ENCODE measurements around the gene GGA1.
A peak's percentile ranks its signal among the peaks of the same experiment; 100 is the strongest.
"Not testable (repeated sequence)": the region's sequence is repeated elsewhere in the genome, so short reads cannot be mapped to it uniquely, and the experiment has no call there.

Gene GGA1

GRCh38 chr22:37654563-37655251 is 46.1 kb downstream of the GGA1 start:
- H3K18ac ChIP-seq (ENCODE audit: low read length) = no peak overlapping the region
- H3K56ac ChIP-seq (ENCODE audit: low read length) = no peak overlapping the region
- no peak overlapping the region for H4K5ac ChIP-seq (ENCODE audit: low read length)
- no peak overlapping the region for H2BK15ac ChIP-seq (replicated peaks; ENCODE audit: low read depth)
- H3K4me2 ChIP-seq (ENCODE audit: low read length) = no peak overlapping the region
- H3K4me1 ChIP-seq (ENCODE audit: control insufficient read depth, low read depth, low read length) = peaks cover 4% of the 10 kb centered on the region
- no peaks in the 10 kb centered on the region for H3K27me3 ChIP-seq (ENCODE audit: insufficient read depth, low read length, poor library complexity)
- H3K79me1 ChIP-seq (ENCODE audit: low read length) = peaks cover 7% of the 10 kb centered on the region
- peaks cover 7% of the 10 kb centered on the region for H3K79me2 ChIP-seq (ENCODE audit: control insufficient read depth, insufficient read depth, low read length)
- H3K36me3 ChIP-seq (ENCODE audit: control insufficient read depth, insufficient read depth, low read length) = peaks cover 5% of the 10 kb centered on the region
- H3K27ac ChIP-seq (ENCODE audit: low read depth, low read length) = no peak overlapping the region
- no peak overlapping the region for H3K4me3 ChIP-seq (ENCODE audit: low read length)
- H2BK5ac ChIP-seq (ENCODE audit: low read length) = no peak overlapping the region
- no peak overlapping the region for H3K4ac ChIP-seq (ENCODE audit: low read depth, low read length)
- no peak overlapping the region for H3K9ac ChIP-seq (ENCODE audit: low read length)
- no peak overlapping the region for H2BK120ac ChIP-seq (ENCODE audit: low read depth, low read length)
- no peak overlapping the region for H4K8ac ChIP-seq (ENCODE audit: low read depth, low read length)
- no CpG with 5 or more reads among the region's 14 CpGs for WGBS (ENCODE audit: extremely low coverage, insufficient coverage, low lambda C conversion rate)
- H2AK5ac ChIP-seq (ENCODE audit: low read length) = no peak overlapping the region
- H3K23ac ChIP-seq (ENCODE audit: low read length) = no peak overlapping the region
- DNase-seq = no peak

- Histone ChIP-seq H4K5ac (ENCODE audit: low read length) (no peak overlapping the region), H4K8ac (ENCODE audit: low read depth, low read length) (no peak overlapping the region), H3K36me3 (ENCODE audit: control insufficient read depth, insufficient read depth, low read length) (peaks cover 4% of the 10 kb centered on the region), H3K27ac (ENCODE audit: low read depth, low read length) (no peak overlapping the region), H3K23ac (ENCODE audit: low read length) (no peak overlapping the region), H3K18ac (ENCODE audit: low read length) (no peak overlapping the region), H3K4me3 (ENCODE audit: low read length) (no peak overlapping the region), H3K4ac (ENCODE audit: low read depth, low read length) (no peak overlapping the region), H3K4me1 (ENCODE audit: control insufficient read depth, low read depth, low read length) (peaks cover 4% of the 10 kb centered on the region), H2BK15ac (replicated peaks; ENCODE audit: low read depth) (no peak overlapping the region), H2BK5ac (ENCODE audit: low read length) (no peak overlapping the region), H3K79me1 (ENCODE audit: low read length) (peaks cover 8% of the 10 kb centered on the region), H3K27me3 (ENCODE audit: insufficient read depth, low read length, poor library complexity) (no peaks in the 10 kb centered on the region), H2AK5ac (ENCODE audit: low read length) (no peak overlapping the region), H3K79me2 (ENCODE audit: control insufficient read depth, insufficient read depth, low read length) (peaks cover 12% of the 10 kb centered on the region), H3K9ac (ENCODE audit: low read length) (no peak overlapping the region), H3K4me2 (ENCODE audit: low read length) (no peak overlapping the region), H2BK120ac (ENCODE audit: low read depth, low read length) (no peak overlapping the region), H3K56ac (ENCODE audit: low read length) (no peak overlapping the region)
- DNase-seq = no peak
- no CpG with 5 or more reads among the region's 17 CpGs for WGBS (ENCODE audit: extremely low coverage, insufficient coverage, low lambda C conversion rate)
Observed at GRCh38 chr22:37655252-37655563, 46.6 kb downstream of the GGA1 start.

GRCh38 chr22:37656583-37656982 is 47.9 kb downstream of the GGA1 start:
- not testable (repeated sequence) for H3K4ac ChIP-seq (ENCODE audit: low read depth, low read length); H3K9ac ChIP-seq (ENCODE audit: low read length); H2BK5ac ChIP-seq (ENCODE audit: low read length); H3K27ac ChIP-seq (ENCODE audit: low read depth, low read length); H3K56ac ChIP-seq (ENCODE audit: low read length); H3K23ac ChIP-seq (ENCODE audit: low read length); H2BK120ac ChIP-seq (ENCODE audit: low read depth, low read length); H2AK5ac ChIP-seq (ENCODE audit: low read length); H4K8ac ChIP-seq (ENCODE audit: low read depth, low read length); H3K4me1 ChIP-seq (ENCODE audit: control insufficient read depth, low read depth, low read length); H3K27me3 ChIP-seq (ENCODE audit: insufficient read depth, low read length, poor library complexity); H3K4me3 ChIP-seq (ENCODE audit: low read length); H3K36me3 ChIP-seq (ENCODE audit: control insufficient read depth, insufficient read depth, low read length); H3K18ac ChIP-seq (ENCODE audit: low read length); H2BK15ac ChIP-seq (replicated peaks; ENCODE audit: low read depth); H3K4me2 ChIP-seq (ENCODE audit: low read length); H4K5ac ChIP-seq (ENCODE audit: low read length); DNase-seq
- no CpG with 5 or more reads among the region's 4 CpGs for WGBS (ENCODE audit: extremely low coverage, insufficient coverage, low lambda C conversion rate)
- Histone ChIP-seq H3K79me2 (ENCODE audit: control insufficient read depth, insufficient read depth, low read length) (peaks cover 25% of the 10 kb centered on the region), H3K79me1 (ENCODE audit: low read length) (peaks cover 19% of the 10 kb centered on the region)

- Histone ChIP-seq H3K4me2 (ENCODE audit: low read length) (no peak overlapping the region), H3K4me1 (ENCODE audit: control insufficient read depth, low read depth, low read length) (peaks cover 4% of the 10 kb centered on the region), H3K79me1 (ENCODE audit: low read length) (peaks cover 23% of the 10 kb centered on the region), H4K8ac (ENCODE audit: low read depth, low read length) (no peak overlapping the region), H3K79me2 (ENCODE audit: control insufficient read depth, insufficient read depth, low read length) (peaks cover 32% of the 10 kb centered on the region), H3K4ac (ENCODE audit: low read depth, low read length) (no peak overlapping the region), H2BK5ac (ENCODE audit: low read length) (no peak overlapping the region), H3K36me3 (ENCODE audit: control insufficient read depth, insufficient read depth, low read length) (no peaks in the 10 kb centered on the region), H2BK15ac (replicated peaks; ENCODE audit: low read depth) (no peak overlapping the region), H3K27ac (ENCODE audit: low read depth, low read length) (no peak overlapping the region), H3K4me3 (ENCODE audit: low read length) (no peak overlapping the region), H2AK5ac (ENCODE audit: low read length) (no peak overlapping the region), H4K5ac (ENCODE audit: low read length) (no peak overlapping the region), H3K9ac (ENCODE audit: low read length) (peak overlapping the region; percentile 67), H3K27me3 (ENCODE audit: insufficient read depth, low read length, poor library complexity) (no peaks in the 10 kb centered on the region), H3K18ac (ENCODE audit: low read length) (no peak overlapping the region), H2BK120ac (ENCODE audit: low read depth, low read length) (no peak overlapping the region), H3K23ac (ENCODE audit: low read length) (no peak overlapping the region), H3K56ac (ENCODE audit: low read length) (no peak overlapping the region)
- DNase-seq = no peak
- no CpG with 5 or more reads among the region's 6 CpGs for WGBS (ENCODE audit: extremely low coverage, insufficient coverage, low lambda C conversion rate)
Observed at GRCh38 chr22:37657590-37658132, 49.0 kb downstream of the GGA1 start.

GRCh38 chr22:37658133-37659065 is 49.8 kb downstream of the GGA1 start, which contains the start of gene PDXP:
TSS of gene PDXP (plus strand) at chr22:37658723. CDS start at chr22:37658783, 60 bp downstream.
- no CpG with 5 or more reads among the region's 101 CpGs for WGBS (ENCODE audit: extremely low coverage, insufficient coverage, low lambda C conversion rate)
- no peak within 1 kb of the TSS for H3K27ac ChIP-seq (ENCODE audit: low read depth, low read length)

More at GRCh38 chr22:37658133-37659065, 49.8 kb downstream of the GGA1 start, which contains the start of gene PDXP:
- H3K9ac ChIP-seq (ENCODE audit: low read length) = peak within 1 kb of the TSS; percentile 89
- H3K18ac ChIP-seq (ENCODE audit: low read length) = no peak within 1 kb of the TSS
- no peaks in the 10 kb centered on the region for H3K27me3 ChIP-seq (ENCODE audit: insufficient read depth, low read length, poor library complexity)
- peak within 1 kb of the TSS; percentile 94 for H3K23ac ChIP-seq (ENCODE audit: low read length)
- peaks cover 34% of the 10 kb centered on the region for H3K79me2 ChIP-seq (ENCODE audit: control insufficient read depth, insufficient read depth, low read length)
- H3K56ac ChIP-seq (ENCODE audit: low read length) = peak within 1 kb of the TSS; percentile 95
- H3K4me1 ChIP-seq (ENCODE audit: control insufficient read depth, low read depth, low read length) = peaks cover 4% of the 10 kb centered on the region
- H3K79me1 ChIP-seq (ENCODE audit: low read length) = peaks cover 23% of the 10 kb centered on the region
- no peak within 1 kb of the TSS for H2BK5ac ChIP-seq (ENCODE audit: low read length)
- H2BK120ac ChIP-seq (ENCODE audit: low read depth, low read length) = no peak within 1 kb of the TSS
- H3K4me2 ChIP-seq (ENCODE audit: low read length) = peak within 1 kb of the TSS; percentile 97
- H2BK15ac ChIP-seq (replicated peaks; ENCODE audit: low read depth) = no peak within 1 kb of the TSS
- H4K5ac ChIP-seq (ENCODE audit: low read length) = no peak within 1 kb of the TSS
- H2AK5ac ChIP-seq (ENCODE audit: low read length) = no peak within 1 kb of the TSS
- peak within 1 kb of the TSS; percentile 41 for H3K4ac ChIP-seq (ENCODE audit: low read depth, low read length)
- no peaks in the 10 kb centered on the region for H3K36me3 ChIP-seq (ENCODE audit: control insufficient read depth, insufficient read depth, low read length)
- H4K8ac ChIP-seq (ENCODE audit: low read depth, low read length) = no peak within 1 kb of the TSS
- peak within 1 kb of the TSS; percentile 79 for H3K4me3 ChIP-seq (ENCODE audit: low read length)
- peak; percentile 100 for DNase-seq

Measured in mesendoderm (in vitro differentiated cells).